HepG2 (cell line): Measurements from ENCODE around the gene ERVMER34-1. TPM values are rescaled to one million over a fixed set of nuclear protein-coding genes. Genes with fewer than 3 reads are reported as not detected.

Source experiments
- EED ChIP-seq: sonication (generic); formaldehyde crosslinking; IDR thresholded peaks from 2 replicates; pipeline ENCODE4 v1.5.0; 2020; ENCODE audit warnings: mild to moderate bottlenecking, missing genetic modification reagents
- ELF3 ChIP-seq: IDR thresholded peaks from 2 replicates; pipeline ENCODE4 v1.6.1; 2016; ENCODE audit warnings: missing genetic modification reagents, missing compliant biosample characterization
- KLF15 ChIP-seq: sonication (generic); formaldehyde crosslinking; IDR thresholded peaks from 2 replicates; pipeline ENCODE4 v1.8.1; 2023; ENCODE audit warnings: borderline replicate concordance, mild to moderate bottlenecking, inconsistent platforms, missing genetic modification reagents, mixed read lengths
- KLF9 ChIP-seq: IDR thresholded peaks from 2 replicates; pipeline ENCODE4 v1.6.1; 2016; ENCODE audit warnings: low read depth
- KMT2A ChIP-seq: sonication (generic); formaldehyde crosslinking; IDR thresholded peaks from 2 replicates; pipeline ENCODE4 v1.4.0; 2020; ENCODE audit warnings: missing genetic modification reagents
- NCOA5 ChIP-seq: sonication (generic); formaldehyde crosslinking; IDR thresholded peaks from 2 replicates; pipeline ENCODE4 v1.4.0; 2020; ENCODE audit warnings: missing genetic modification reagents
- RORA ChIP-seq: sonication (generic); formaldehyde crosslinking; IDR thresholded peaks from 2 replicates; pipeline ENCODE4 v1.5.0; 2020; ENCODE audit warnings: mild to moderate bottlenecking, missing genetic modification reagents, moderate library complexity
- SATB2 ChIP-seq: sonication (generic); formaldehyde crosslinking; IDR thresholded peaks from 2 replicates; pipeline ENCODE4 v1.5.0; 2020; ENCODE audit warnings: missing genetic modification reagents
- SMARCE1 ChIP-seq: fragments of 450-650 bp; IDR thresholded peaks from 2 replicates; pipeline ENCODE4 v1.6.1; 2017; ENCODE audit warnings: borderline replicate concordance
- THYN1 ChIP-seq: sonication (generic); formaldehyde crosslinking; IDR thresholded peaks from 2 replicates; pipeline ENCODE4 v1.8.1; 2023; ENCODE audit warnings: low read depth, mild to moderate bottlenecking, moderate library complexity, missing genetic modification reagents, borderline replicate concordance
- YEATS4 ChIP-seq: sonication (generic); formaldehyde crosslinking; IDR thresholded peaks from 2 replicates; pipeline ENCODE4 v1.4.0; 2020; ENCODE audit warnings: missing genetic modification reagents, borderline replicate concordance
- YY1 ChIP-seq: IDR thresholded peaks from 2 replicates; pipeline ENCODE4 v1.6.1; 2011; ENCODE audit warnings: low read length, low read depth, moderate library complexity, mild to moderate bottlenecking; ENCODE audit not compliant: insufficient read depth, insufficient replicate concordance
- ZFP36L1 ChIP-seq: sonication (generic); formaldehyde crosslinking; IDR thresholded peaks from 2 replicates; pipeline ENCODE4 v1.8.0; 2022; ENCODE audit warnings: mild to moderate bottlenecking, missing genetic modification reagents, moderate library complexity
- ZFP90 ChIP-seq: sonication (generic); formaldehyde crosslinking; IDR thresholded peaks from 2 replicates; pipeline ENCODE4 v1.8.0; 2022; ENCODE audit warnings: missing genetic modification reagents, mild to moderate bottlenecking, inconsistent platforms, borderline replicate concordance
- ZMYM2 ChIP-seq: sonication (generic); formaldehyde crosslinking; IDR thresholded peaks from 2 replicates; pipeline ENCODE4 v1.8.0; 2022; ENCODE audit warnings: mild to moderate bottlenecking, missing genetic modification reagents
- ZNF138 ChIP-seq: sonication (generic); formaldehyde crosslinking; IDR thresholded peaks from 2 replicates; pipeline ENCODE4 v1.5.0; 2020; ENCODE audit warnings: mild to moderate bottlenecking, low read depth, missing genetic modification reagents
- ZNF232 ChIP-seq: sonication (generic); formaldehyde crosslinking; IDR thresholded peaks from 2 replicates; pipeline ENCODE4 v1.4.0; 2020; ENCODE audit warnings: missing genetic modification reagents, borderline replicate concordance
- ZNF589 ChIP-seq: sonication (generic); formaldehyde crosslinking; conservative IDR thresholded peaks from 2 replicates; pipeline ENCODE4 v1.8.0; 2022; ENCODE audit warnings: mild to moderate bottlenecking, moderate library complexity, missing genetic modification reagents
- ZNF678 ChIP-seq: sonication (generic); formaldehyde crosslinking; IDR thresholded peaks from 2 replicates; pipeline ENCODE4 v1.4.0; 2020; ENCODE audit warnings: mild to moderate bottlenecking, missing genetic modification reagents
- ZNF780A ChIP-seq: sonication (generic); formaldehyde crosslinking; IDR thresholded peaks from 2 replicates; pipeline ENCODE4 v1.8.0; 2022; ENCODE audit warnings: mild to moderate bottlenecking, missing genetic modification reagents, moderate library complexity
- polyA plus RNA-seq, 8 experiments: library from polyadenylated mRNA; depleted of rRNA in 3 of 8; stranded (reverse) in 7 of 8; unstranded in 1 of 8; fragments of >200 nt; fragmentation: Illumina TruSeq in 4 of 8; extraction: Trizol in 4 of 8; gene quantifications; 2 replicates each; pipeline versions ENCODE4 v1.2.1 to v1.2.3, GENCODE V29; 2011 to 2016; ENCODE audit warnings: low read depth in 4 of 8, missing spikeins in 1 of 8, mixed read lengths in 1 of 8; ENCODE audit not compliant: insufficient read depth in 1 of 8
- total RNA-seq, 5 experiments: library from RNA; depleted of rRNA; stranded (reverse); fragments of >200 nt; fragmentation: Illumina TruSeq; extraction: Trizol; gene quantifications; 2 replicates each; pipeline ENCODE4 v1.2.3, GENCODE V29; 2016; ENCODE audit warnings: low read depth in 1 of 5
- TF ChIP-seq, protein P1 (sequence below): sonication (generic); formaldehyde crosslinking; IDR thresholded peaks from 2 replicates; pipeline ENCODE4 v1.5.1; 2020; ENCODE audit warnings: mild to moderate bottlenecking, moderate library complexity, missing genetic modification reagents
- TF ChIP-seq, protein P2 (sequence below): sonication (generic); formaldehyde crosslinking; IDR thresholded peaks from 2 replicates; pipeline ENCODE4 v1.5.0; 2020; ENCODE audit warnings: mild to moderate bottlenecking, missing genetic modification reagents
- TF ChIP-seq, protein P3 (sequence below): sonication (generic); formaldehyde crosslinking; IDR thresholded peaks from 2 replicates; pipeline ENCODE4 v1.8.1; 2023; ENCODE audit warnings: mild to moderate bottlenecking, inconsistent platforms, moderate library complexity, missing genetic modification reagents, borderline replicate concordance
- TF ChIP-seq, protein P4 (sequence below): IDR thresholded peaks from 2 replicates; pipeline ENCODE4 v1.6.1; 2016; ENCODE audit warnings: missing compliant biosample characterization, missing genetic modification reagents, borderline replicate concordance
- TF ChIP-seq, protein P5 (sequence below): sonication (generic); formaldehyde crosslinking; IDR thresholded peaks from 2 replicates; pipeline ENCODE4 v1.9.0; 2021; ENCODE audit warnings: missing genetic modification reagents, mild to moderate bottlenecking, borderline replicate concordance

ERVMER34-1 gene
- total and polyA plus RNA-seq, 2 of the 13 experiments (the other 11 are each of a cell fraction or from before 2014, with no cell fraction given): 0.04 to 0.35 TPM

- TF ChIP-seq, protein P1, sequence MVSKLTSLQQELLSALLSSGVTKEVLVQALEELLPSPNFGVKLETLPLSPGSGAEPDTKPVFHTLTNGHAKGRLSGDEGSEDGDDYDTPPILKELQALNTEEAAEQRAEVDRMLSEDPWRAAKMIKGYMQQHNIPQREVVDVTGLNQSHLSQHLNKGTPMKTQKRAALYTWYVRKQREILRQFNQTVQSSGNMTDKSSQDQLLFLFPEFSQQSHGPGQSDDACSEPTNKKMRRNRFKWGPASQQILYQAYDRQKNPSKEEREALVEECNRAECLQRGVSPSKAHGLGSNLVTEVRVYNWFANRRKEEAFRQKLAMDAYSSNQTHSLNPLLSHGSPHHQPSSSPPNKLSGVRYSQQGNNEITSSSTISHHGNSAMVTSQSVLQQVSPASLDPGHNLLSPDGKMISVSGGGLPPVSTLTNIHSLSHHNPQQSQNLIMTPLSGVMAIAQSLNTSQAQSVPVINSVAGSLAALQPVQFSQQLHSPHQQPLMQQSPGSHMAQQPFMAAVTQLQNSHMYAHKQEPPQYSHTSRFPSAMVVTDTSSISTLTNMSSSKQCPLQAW (CRISPR knock-in tag): peak; percentile 26; the same call in 1 of the 2 replicates
- TF ChIP-seq KMT2A (CRISPR knock-in tag): no peak
- TF ChIP-seq, protein P2, sequence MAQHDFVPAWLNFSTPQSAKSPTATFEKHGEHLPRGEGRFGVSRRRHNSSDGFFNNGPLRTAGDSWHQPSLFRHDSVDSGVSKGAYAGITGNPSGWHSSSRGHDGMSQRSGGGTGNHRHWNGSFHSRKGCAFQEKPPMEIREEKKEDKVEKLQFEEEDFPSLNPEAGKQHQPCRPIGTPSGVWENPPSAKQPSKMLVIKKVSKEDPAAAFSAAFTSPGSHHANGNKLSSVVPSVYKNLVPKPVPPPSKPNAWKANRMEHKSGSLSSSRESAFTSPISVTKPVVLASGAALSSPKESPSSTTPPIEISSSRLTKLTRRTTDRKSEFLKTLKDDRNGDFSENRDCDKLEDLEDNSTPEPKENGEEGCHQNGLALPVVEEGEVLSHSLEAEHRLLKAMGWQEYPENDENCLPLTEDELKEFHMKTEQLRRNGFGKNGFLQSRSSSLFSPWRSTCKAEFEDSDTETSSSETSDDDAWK (CRISPR knock-in tag): no peak
- TF ChIP-seq ZNF232: peak; percentile 39; the same call in 1 of the 2 replicates
- TF ChIP-seq NCOA5 (CRISPR knock-in tag): no peak
- no peak for TF ChIP-seq KLF9
- peak; percentile 8; the same call in 1 of the 2 replicates for TF ChIP-seq SATB2 (CRISPR knock-in tag)
- TF ChIP-seq RORA (CRISPR knock-in tag): no peak
- no peak for TF ChIP-seq ZFP90 (CRISPR knock-in tag)
- no peak for TF ChIP-seq ELF3 (CRISPR knock-in tag)
- TF ChIP-seq ZNF589: no peak
- TF ChIP-seq, protein P3, sequence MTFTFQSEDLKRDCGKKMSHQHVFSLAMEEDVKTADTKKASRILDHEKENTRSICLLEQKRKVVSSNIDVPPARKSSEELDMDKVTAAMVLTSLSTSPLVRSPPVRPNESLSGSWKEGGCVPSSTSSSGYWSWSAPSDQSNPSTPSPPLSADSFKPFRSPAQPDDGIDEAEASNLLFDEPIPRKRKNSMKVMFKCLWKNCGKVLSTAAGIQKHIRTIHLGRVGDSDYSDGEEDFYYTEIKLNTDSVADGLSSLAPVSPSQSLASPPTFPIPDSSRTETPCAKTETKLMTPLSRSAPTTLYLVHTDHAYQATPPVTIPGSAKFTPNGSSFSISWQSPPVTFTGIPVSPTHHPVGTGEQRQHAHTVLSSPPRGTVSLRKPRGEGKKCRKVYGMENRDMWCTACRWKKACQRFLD (CRISPR knock-in tag): no peak
- TF ChIP-seq EED (CRISPR knock-in tag): peak; percentile 82
- TF ChIP-seq THYN1 (CRISPR knock-in tag): no peak
- no peak for TF ChIP-seq ZMYM2 (CRISPR knock-in tag)
- no peak for TF ChIP-seq ZNF780A
- TF ChIP-seq, protein P4, sequence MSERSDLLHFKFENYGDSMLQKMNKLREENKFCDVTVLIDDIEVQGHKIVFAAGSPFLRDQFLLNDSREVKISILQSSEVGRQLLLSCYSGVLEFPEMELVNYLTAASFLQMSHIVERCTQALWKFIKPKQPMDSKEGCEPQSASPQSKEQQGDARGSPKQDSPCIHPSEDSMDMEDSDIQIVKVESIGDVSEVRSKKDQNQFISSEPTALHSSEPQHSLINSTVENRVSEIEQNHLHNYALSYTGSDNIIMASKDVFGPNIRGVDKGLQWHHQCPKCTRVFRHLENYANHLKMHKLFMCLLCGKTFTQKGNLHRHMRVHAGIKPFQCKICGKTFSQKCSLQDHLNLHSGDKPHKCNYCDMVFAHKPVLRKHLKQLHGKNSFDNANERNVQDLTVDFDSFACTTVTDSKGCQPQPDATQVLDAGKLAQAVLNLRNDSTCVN (CRISPR knock-in tag): no peak; the same call in 1 of the 2 replicates
- no peak for TF ChIP-seq YEATS4 (CRISPR knock-in tag)
- TF ChIP-seq KLF15 (CRISPR knock-in tag): no peak
- TF ChIP-seq YY1: peak; percentile 62
- TF ChIP-seq ZNF138 (CRISPR knock-in tag): no peak
- no peak for TF ChIP-seq ZFP36L1 (CRISPR knock-in tag)
- no peak for TF ChIP-seq SMARCE1
- no peak for TF ChIP-seq ZNF678 (CRISPR knock-in tag)
- TF ChIP-seq, protein P5, sequence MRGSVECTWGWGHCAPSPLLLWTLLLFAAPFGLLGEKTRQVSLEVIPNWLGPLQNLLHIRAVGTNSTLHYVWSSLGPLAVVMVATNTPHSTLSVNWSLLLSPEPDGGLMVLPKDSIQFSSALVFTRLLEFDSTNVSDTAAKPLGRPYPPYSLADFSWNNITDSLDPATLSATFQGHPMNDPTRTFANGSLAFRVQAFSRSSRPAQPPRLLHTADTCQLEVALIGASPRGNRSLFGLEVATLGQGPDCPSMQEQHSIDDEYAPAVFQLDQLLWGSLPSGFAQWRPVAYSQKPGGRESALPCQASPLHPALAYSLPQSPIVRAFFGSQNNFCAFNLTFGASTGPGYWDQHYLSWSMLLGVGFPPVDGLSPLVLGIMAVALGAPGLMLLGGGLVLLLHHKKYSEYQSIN: no peak
Observed at GRCh38 chr4:52711834-52712250, 39.4 kb downstream of the ERVMER34-1 start (continued).
